Endodermal cell (in vitro differentiated cells): ENCODE results near the gene IL6R. TPM values are rescaled to one million over a fixed set of nuclear protein-coding genes. Genes with fewer than 3 reads are reported as not detected.

Source experiments
- DNase-seq: peaks from one replicate; pipeline ENCODE4 v3.0.0-alpha.2; 2017
- H3K27ac ChIP-seq: 2 replicates; pipeline ENCODE4 v1.5.1; 2013; ENCODE audit warnings: mild to moderate bottlenecking, low read depth, low read length, moderate library complexity
- H3K27me3 ChIP-seq: 2 replicates; pipeline ENCODE4 v1.6.1; 2013; ENCODE audit warnings: mild to moderate bottlenecking, low read length, moderate library complexity; ENCODE audit not compliant: insufficient read depth, control insufficient read depth, poor library complexity, severe bottlenecking
- H3K36me3 ChIP-seq: 2 replicates; pipeline ENCODE4 v1.7.0; 2013; ENCODE audit warnings: mild to moderate bottlenecking, low read length, moderate library complexity; ENCODE audit not compliant: control insufficient read depth, insufficient read depth
- H3K4me1 ChIP-seq: one replicate; pipeline ENCODE4 v1.7.0; 2013; ENCODE audit warnings: low read length; ENCODE audit not compliant: control insufficient read depth, insufficient read depth
- H3K4me3 ChIP-seq: 2 replicates; pipeline ENCODE4 v1.5.1; 2013; ENCODE audit warnings: mild to moderate bottlenecking, low read length, moderate library complexity
- H3K9ac ChIP-seq: 2 replicates; pipeline ENCODE4 v1.6.1; 2013; ENCODE audit warnings: mild to moderate bottlenecking, low read length, moderate library complexity; ENCODE audit not compliant: poor library complexity, severe bottlenecking; ENCODE audit errors: extremely low read depth
- H3K9me3 ChIP-seq: 2 replicates; pipeline ENCODE4 v1.6.1; 2013; ENCODE audit warnings: mild to moderate bottlenecking, low read length, moderate library complexity; ENCODE audit not compliant: control insufficient read depth
- H3K27ac Mint-ChIP-seq: 2 replicates; pipeline ENCODE4 v1.8.0; 2020; ENCODE audit warnings: mixed read lengths
- H3K27me3 Mint-ChIP-seq: 2 replicates; pipeline ENCODE4 v1.8.0; 2021; ENCODE audit warnings: mild to moderate bottlenecking, mixed read lengths; ENCODE audit not compliant: insufficient read depth
- H3K36me3 Mint-ChIP-seq: 2 replicates; pipeline ENCODE4 v1.8.0; 2020; ENCODE audit warnings: low read depth, mixed read lengths
- H3K4me1 Mint-ChIP-seq: 2 replicates; pipeline ENCODE4 v1.8.0; 2020; ENCODE audit warnings: mixed read lengths
- H3K4me3 Mint-ChIP-seq: 2 replicates; pipeline ENCODE4 v1.8.0; 2020; ENCODE audit warnings: mild to moderate bottlenecking, moderate library complexity, mixed read lengths
- H3K9me3 Mint-ChIP-seq: 2 replicates; pipeline ENCODE4 v1.8.0; 2020; ENCODE audit warnings: mild to moderate bottlenecking, mixed read lengths
- CTCF ChIP-seq: fragments of 200-600 bp; sonication (generic); conservative IDR thresholded peaks from 2 replicates; pipeline ENCODE4 v1.5.0; 2021; ENCODE audit warnings: antibody characterized with exemption, mild to moderate bottlenecking
- WGBS, 2 experiments: methylation state at CpG; one replicate each; pipeline versions ENCODE4 v1.1.5 to v1.1.7; 2013; ENCODE audit warnings: missing lambda C conversion rate in 2 of 2, mixed read lengths in 1 of 2; ENCODE audit not compliant: insufficient coverage in 1 of 2, insufficient read length in 1 of 2; 5-methylcytosine and 5-hydroxymethylcytosine counted together
- total RNA-seq, 2 donors: library from RNA; stranded (reverse); fragmentation: NEBNext Ultra II Directional in 1 of 2; extraction: Animal tissue kit (Norgen Biotek cat#: 25700) in 1 of 2; gene quantifications; 2 replicates in 1 of 2; 3 replicates in 1 of 2; pipeline ENCODE4 v1.2.1, GENCODE V29; 2021

Gene IL6R
- total RNA-seq, 2 donors from 2014 or later: 0.77 to 1.0 TPM

DNA sequence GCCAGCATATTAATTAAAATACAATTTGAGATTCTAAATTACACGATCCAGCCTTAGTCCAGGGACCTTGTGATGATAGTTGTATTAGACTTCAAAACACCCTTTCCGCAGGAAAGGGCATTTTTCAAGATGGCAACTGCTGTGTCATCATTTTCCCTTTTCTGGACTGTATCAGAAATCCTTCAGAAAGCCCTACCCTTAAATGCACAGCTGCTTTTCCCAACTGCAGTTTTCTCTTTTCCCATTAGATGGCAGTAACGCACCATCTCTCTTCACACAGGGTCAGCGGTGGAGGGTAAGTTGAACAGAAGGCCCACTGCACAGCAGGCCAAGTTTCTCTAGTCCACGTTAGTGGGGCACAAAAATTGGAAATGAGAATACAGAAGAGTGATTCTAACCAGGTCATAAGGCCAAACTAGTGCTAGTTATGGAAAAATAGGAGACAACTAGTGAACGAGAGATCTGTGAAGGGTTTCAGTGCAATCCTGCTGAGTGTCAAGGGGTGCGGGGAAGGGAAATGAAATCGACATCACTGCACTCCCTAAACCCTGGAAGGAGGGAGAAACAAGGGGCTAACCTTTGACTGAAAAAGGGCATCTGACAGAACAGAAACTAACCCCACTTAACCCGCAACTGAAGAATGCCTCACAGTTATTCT is 74.8 kb downstream of the IL6R start:
- Histone ChIP-seq H3K27ac (no peak overlapping the region), H3K27me3 (no peaks in the 10 kb centered on the region), H3K36me3 (no peaks in the 10 kb centered on the region), H3K9me3 (no peaks in the 10 kb centered on the region), H3K4me1 (peaks cover 8% of the 10 kb centered on the region), H3K9ac (no peak overlapping the region), H3K4me3 (no peak overlapping the region)
- no peak overlapping the region for H3K4me3 Mint-ChIP-seq
- H3K27ac Mint-ChIP-seq: no peak overlapping the region
- peak; percentile 83 for DNase-seq
- 39 to 51% methylated on average over 6 to 9 of the region's 9 CpGs for WGBS, 2 experiments
- H3K9me3 Mint-ChIP-seq: no peaks in the 10 kb centered on the region
- TF ChIP-seq CTCF: peak; percentile 94
- H3K27me3 Mint-ChIP-seq: no peaks in the 10 kb centered on the region
- no peaks in the 10 kb centered on the region for H3K36me3 Mint-ChIP-seq
- H3K4me1 Mint-ChIP-seq: peaks cover 5% of the 10 kb centered on the region

GRCh38 chr1:154481053-154481452 is 75.9 kb downstream of the IL6R start:
- no peaks in the 10 kb centered on the region for H3K36me3 Mint-ChIP-seq
- TF ChIP-seq CTCF: peak; percentile 28
- H3K4me3 Mint-ChIP-seq: no peak overlapping the region
- H3K4me1 Mint-ChIP-seq: peaks cover 8% of the 10 kb centered on the region
- 14% methylated on average over 1 of the region's 1 CpG; no CpG with 5 or more reads in 1 of the 2 experiments for WGBS, 2 experiments
- Histone ChIP-seq H3K4me1 (peaks cover 8% of the 10 kb centered on the region), H3K27me3 (no peaks in the 10 kb centered on the region), H3K4me3 (no peak overlapping the region), H3K36me3 (no peaks in the 10 kb centered on the region), H3K9me3 (no peaks in the 10 kb centered on the region), H3K27ac (no peak overlapping the region), H3K9ac (no peak overlapping the region)
- H3K27ac Mint-ChIP-seq: no peak overlapping the region
- no peak for DNase-seq
- H3K9me3 Mint-ChIP-seq: no peaks in the 10 kb centered on the region
- no peaks in the 10 kb centered on the region for H3K27me3 Mint-ChIP-seq

- TF ChIP-seq CTCF: no peak
- peaks cover 10% of the 10 kb centered on the region for H3K4me1 Mint-ChIP-seq
These were observed 79.0 kb downstream of the IL6R start for GRCh38 chr1:154483941-154484803.

More at GRCh38 chr1:154483941-154484803, 79.0 kb downstream of the IL6R start:
- WGBS, 2 experiments: 88 to 89% methylated on average over 11 to 14 of the region's 14 CpGs
- Mint-ChIP-seq H3K9me3 (no peaks in the 10 kb centered on the region), H3K27me3 (peaks cover 5% of the 10 kb centered on the region), H3K36me3 (no peaks in the 10 kb centered on the region), H3K4me3 (no peak overlapping the region), H3K27ac (no peak overlapping the region)
- no peaks in the 10 kb centered on the region for H3K36me3 ChIP-seq
- no peak overlapping the region for H3K4me3 ChIP-seq
- H3K4me1 ChIP-seq: peaks cover 8% of the 10 kb centered on the region
- no peak for DNase-seq
- H3K27me3 ChIP-seq: no peaks in the 10 kb centered on the region
- H3K9me3 ChIP-seq: no peaks in the 10 kb centered on the region
- no peak overlapping the region for H3K27ac ChIP-seq
- H3K9ac ChIP-seq: no peak overlapping the region
